ENCODE measurements around the gene SENP6. TPM values are rescaled to one million over a fixed set of nuclear protein-coding genes. Genes with fewer than 3 reads are reported as not detected.

The SENP6 gene
- total RNA-seq, 1 donor from 2014 or later, result 100 TPM

DNA sequence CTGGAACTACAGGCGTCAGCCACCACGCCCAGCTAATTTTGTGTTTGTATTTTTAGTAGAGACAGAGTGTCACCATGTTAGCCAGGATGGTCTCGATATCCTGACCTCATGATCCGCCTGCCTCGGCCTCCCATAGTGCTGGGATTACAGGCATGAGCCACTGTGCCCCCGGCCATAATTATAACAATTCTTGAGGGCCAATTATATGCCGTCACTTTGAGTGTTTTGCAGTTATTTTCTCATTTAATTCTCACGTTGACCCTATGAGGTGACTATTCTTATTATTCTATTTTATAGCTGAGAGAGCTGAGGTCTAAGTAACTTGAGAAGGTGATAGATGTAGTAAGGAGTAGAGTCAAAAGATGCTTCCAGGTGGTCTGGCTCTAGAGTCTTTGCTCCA lies 160.4 kb downstream of the SENP6 start:
- H3K27me3 ChIP-seq (ENCODE audit: insufficient read depth, low read length), result no peaks in the 10 kb centered on the region
- H3K9me3 ChIP-seq (ENCODE audit: insufficient read depth, low read depth, low read length), result no peaks in the 10 kb centered on the region
- no peaks in the 10 kb centered on the region for H3K27me3 Mint-ChIP-seq (ENCODE audit: low read depth, unreplicated experiment)
- TF ChIP-seq CTCF (IDR thresholded peaks at IDR 0.05; ENCODE audit: insufficient read depth, low read depth, low read length), result no peak
- no peak for TF ChIP-seq EZH2 (IDR thresholded peaks at IDR 0.05; ENCODE audit: insufficient read depth, low read length)
- FAIRE-seq (no peak), DNase-seq (ENCODE audit: low read depth) (no peak)
- H3K9ac ChIP-seq (ENCODE audit: low read length), result no peak overlapping the region
- H3K4me3 Mint-ChIP-seq (ENCODE audit: unreplicated experiment), result no peak overlapping the region
- no peak overlapping the region for H3K27ac Mint-ChIP-seq (ENCODE audit: unreplicated experiment)
- H3K9me3 Mint-ChIP-seq (ENCODE audit: unreplicated experiment), result no peaks in the 10 kb centered on the region
- no peak overlapping the region for H3K4me3 ChIP-seq (ENCODE audit: insufficient read depth, low read depth, low read length)
- peaks cover 17% of the 10 kb centered on the region for H3K79me2 ChIP-seq (ENCODE audit: insufficient read depth, low read length)
- H4K20me1 ChIP-seq (ENCODE audit: insufficient read depth, low read length), result peaks cover 5% of the 10 kb centered on the region
- H3K27ac ChIP-seq (ENCODE audit: low read depth, low read length), result no peak overlapping the region
- H3K36me3 ChIP-seq (ENCODE audit: insufficient read depth, low read length), result no peaks in the 10 kb centered on the region
- peaks cover 29% of the 10 kb centered on the region for H3K4me1 Mint-ChIP-seq (ENCODE audit: low read depth, unreplicated experiment)
- H3K4me2 ChIP-seq (ENCODE audit: low read length), result no peak overlapping the region
- H2AFZ ChIP-seq (ENCODE audit: low read depth, low read length), result no peak overlapping the region
- peaks cover 3% of the 10 kb centered on the region for H3K36me3 Mint-ChIP-seq (ENCODE audit: low read depth, unreplicated experiment)
- no peaks in the 10 kb centered on the region for H3K4me1 ChIP-seq (ENCODE audit: insufficient read depth, low read length)

DNA sequence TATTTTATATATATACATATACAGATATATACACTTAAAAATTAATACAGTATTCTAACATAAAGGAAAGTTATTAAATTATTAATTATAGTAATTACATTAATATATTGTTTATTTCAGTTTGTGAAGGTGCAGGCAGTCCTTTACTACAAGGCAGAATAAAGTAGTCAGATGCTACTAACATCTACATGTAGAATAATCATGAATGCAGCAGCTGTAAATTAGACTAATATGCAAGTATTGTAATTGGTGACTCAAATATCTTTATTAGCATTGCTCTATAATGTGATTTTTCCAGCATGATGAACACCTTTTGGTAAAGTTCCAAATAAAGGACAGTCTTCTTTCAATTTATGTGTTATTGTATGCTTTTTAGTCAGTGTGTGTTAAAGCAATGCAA lies 164.7 kb downstream of the SENP6 start:
- Mint-ChIP-seq H3K27ac (ENCODE audit: unreplicated experiment) (no peak overlapping the region), H3K27me3 (ENCODE audit: low read depth, unreplicated experiment) (no peaks in the 10 kb centered on the region), H3K36me3 (ENCODE audit: low read depth, unreplicated experiment) (peaks cover 3% of the 10 kb centered on the region), H3K4me1 (ENCODE audit: low read depth, unreplicated experiment) (no peaks in the 10 kb centered on the region), H3K4me3 (ENCODE audit: unreplicated experiment) (no peak overlapping the region), H3K9me3 (ENCODE audit: unreplicated experiment) (no peaks in the 10 kb centered on the region)
- Histone ChIP-seq H3K4me1 (ENCODE audit: insufficient read depth, low read length) (no peaks in the 10 kb centered on the region), H2AFZ (ENCODE audit: low read depth, low read length) (no peak overlapping the region), H3K9ac (ENCODE audit: low read length) (no peak overlapping the region), H3K9me3 (ENCODE audit: insufficient read depth, low read depth, low read length) (no peaks in the 10 kb centered on the region), H3K36me3 (ENCODE audit: insufficient read depth, low read length) (no peaks in the 10 kb centered on the region), H3K4me3 (ENCODE audit: insufficient read depth, low read depth, low read length) (no peak overlapping the region), H3K27me3 (ENCODE audit: insufficient read depth, low read length) (no peaks in the 10 kb centered on the region), H3K4me2 (ENCODE audit: low read length) (no peak overlapping the region), H3K27ac (ENCODE audit: low read depth, low read length) (no peak overlapping the region), H3K79me2 (ENCODE audit: insufficient read depth, low read length) (peaks cover 12% of the 10 kb centered on the region), H4K20me1 (ENCODE audit: insufficient read depth, low read length) (peaks cover 11% of the 10 kb centered on the region)
- no peak for TF ChIP-seq EZH2 (IDR thresholded peaks at IDR 0.05; ENCODE audit: insufficient read depth, low read length)
- no peak for TF ChIP-seq CTCF (IDR thresholded peaks at IDR 0.05; ENCODE audit: insufficient read depth, low read depth, low read length)
- no peak for DNase-seq (ENCODE audit: low read depth)
- no peak for FAIRE-seq

Other genes starting within 250 kb of the SENP6 start
- gene FILIP1, start 108.1 kb upstream of the SENP6 start, total RNA-seq, result 1.0 and 2.0 TPM in 2 replicates
- gene MYO6, start 147.4 kb downstream of the SENP6 start, total RNA-seq, result 29.6 and 33.1 TPM in 2 replicates

Data from astrocyte (in vitro differentiated cells and primary cell).